SK-N-SH (cell line): ENCODE measurements around the gene FICD. TPM values are rescaled to one million over a fixed set of nuclear protein-coding genes. Genes with fewer than 3 reads are reported as not detected.

ENCODE experiments used
- CTCF ChIA-PET: fragments of 300-600, 350-600 bp; formaldehyde crosslinking; extraction: SDS; loops from one replicate; lab custom pipeline; 2021; lab: Yijun Ruan, JAX
- POLR2A ChIA-PET: fragments of 350-600 bp; sonication (Branson Sonifier 250); formaldehyde crosslinking; extraction: SDS; loops from one replicate; lab custom pipeline; 2020; ENCODE audit warnings: antibody characterized with exemption, inconsistent platforms; lab: Yijun Ruan, JAX
- DNase-seq: peaks from one replicate; pipeline ENCODE4 v3.0.0; 2012
- H2AFZ ChIP-seq: fragments of 200-600 bp; sonication (generic); 2 replicates; pipeline ENCODE4 v1.8.1; 2016; ENCODE audit warnings: antibody characterized with exemption, mild to moderate bottlenecking, low read depth
- H3F3A ChIP-seq: fragments of 200-600 bp; sonication (generic); replicated peaks from 2 replicates; pipeline ENCODE3; 2016; ENCODE audit warnings: antibody characterized with exemption, mild to moderate bottlenecking; ENCODE audit not compliant: insufficient read depth
- H3K27ac ChIP-seq, 2 experiments: fragments of 200-500 bp in 1 of 2; fragments of 200-600 bp in 1 of 2; sonication (Bioruptor generic) in 1 of 2; sonication (generic), shearing (Covaris generic) in 1 of 2; 2 replicates each; pipeline versions ENCODE4 v1.5.1 to v1.6.1; 2014 to 2016; ENCODE audit warnings: low read depth in 2 of 2, inconsistent platforms in 1 of 2, low read length in 1 of 2, mild to moderate bottlenecking in 1 of 2, mixed read lengths in 1 of 2
- H3K27me3 ChIP-seq: fragments of 200-600 bp; sonication (generic), shearing (Covaris generic); 2 replicates; pipeline ENCODE4 v1.6.1; 2016; ENCODE audit warnings: mixed run types; ENCODE audit not compliant: insufficient read depth
- H3K36me3 ChIP-seq, 2 experiments: fragments of 200-500 bp in 1 of 2; fragments of 200-600 bp in 1 of 2; sonication (Bioruptor generic) in 1 of 2; sonication (generic) in 1 of 2; replicated peaks in 1 of 2; 2 replicates each; pipeline versions ENCODE3 to v1.5.1; 2014 to 2016; ENCODE audit warnings: low read length in 1 of 2, mild to moderate bottlenecking in 1 of 2; ENCODE audit not compliant: insufficient read depth in 2 of 2, control insufficient read depth in 1 of 2
- H3K4me1 ChIP-seq, 2 experiments: fragments of 200-500 bp in 1 of 2; fragments of 200-600 bp in 1 of 2; sonication (Bioruptor generic) in 1 of 2; sonication (generic), shearing (Covaris generic) in 1 of 2; 2 replicates each; pipeline versions ENCODE4 v1.5.1 to v1.6.1; 2014 to 2016; ENCODE audit warnings: low read depth in 1 of 2, low read length in 1 of 2, mixed run types in 1 of 2; ENCODE audit not compliant: insufficient read depth in 2 of 2, control insufficient read depth in 1 of 2
- H3K4me2 ChIP-seq: fragments of 200-600 bp; sonication (generic), shearing (Covaris generic); 2 replicates; pipeline ENCODE4 v1.6.1; 2017; ENCODE audit warnings: mixed run types
- H3K4me3 ChIP-seq, 2 experiments: fragments of 200-500 bp in 1 of 2; fragments of 200-600 bp in 1 of 2; sonication (Bioruptor generic) in 1 of 2; sonication (generic), shearing (Covaris generic) in 1 of 2; 2 replicates each; pipeline versions ENCODE4 v1.5.1 to v1.8.1; 2014 to 2016; ENCODE audit warnings: low read depth in 2 of 2, inconsistent platforms in 1 of 2, low read length in 1 of 2, mild to moderate bottlenecking in 1 of 2, mixed read lengths in 1 of 2, moderate library complexity in 1 of 2
- H3K79me2 ChIP-seq: fragments of 200-600 bp; sonication (generic); 2 replicates; pipeline ENCODE4 v1.8.1; 2017; ENCODE audit warnings: mild to moderate bottlenecking; ENCODE audit not compliant: insufficient read depth
- H3K9ac ChIP-seq: fragments of 200-600 bp; sonication (generic); 2 replicates; pipeline ENCODE4 v1.6.1; 2017; ENCODE audit warnings: mixed run types
- H3K9me2 ChIP-seq: fragments of 200-600 bp; sonication (generic); 2 replicates; pipeline ENCODE4 v1.6.1; 2017; ENCODE audit warnings: mixed run types
- H3K9me3 ChIP-seq: fragments of 200-600 bp; sonication (generic); 2 replicates; pipeline ENCODE4 v1.6.1; 2017; ENCODE audit warnings: mixed run types, mild to moderate bottlenecking, moderate library complexity
- H4K20me1 ChIP-seq: fragments of 200-600 bp; sonication (generic); 2 replicates; pipeline ENCODE4 v1.6.1; 2017; ENCODE audit warnings: mild to moderate bottlenecking, mixed run types; ENCODE audit not compliant: insufficient read depth
- CHD2 ChIP-seq: fragments of 150-350 bp; IDR thresholded peaks from 2 replicates; pipeline ENCODE4 v1.6.1; 2018; ENCODE audit warnings: low read length; ENCODE audit not compliant: partially characterized antibody
- ELF1 ChIP-seq: IDR thresholded peaks from 2 replicates; pipeline ENCODE4 v1.4.0; 2012
- EZH2phosphoT487 ChIP-seq: fragments of 200-600 bp; sonication (generic); IDR thresholded peaks from 2 replicates; pipeline ENCODE4 v1.6.1; 2017; ENCODE audit warnings: low read depth, mixed run types, mild to moderate bottlenecking, antibody characterized with exemption, moderate library complexity, borderline replicate concordance
- FOSL2 ChIP-seq: IDR thresholded peaks from 2 replicates; pipeline ENCODE4 v1.4.0; 2012; ENCODE audit warnings: low read depth, mild to moderate bottlenecking, moderate library complexity, borderline replicate concordance
- FOXJ3 ChIP-seq: sonication (generic); formaldehyde crosslinking; IDR thresholded peaks from 2 replicates; pipeline ENCODE4 v1.5.1; 2020; ENCODE audit warnings: mild to moderate bottlenecking, missing genetic modification reagents
- GABPA ChIP-seq: IDR thresholded peaks from 2 replicates; pipeline ENCODE4 v1.4.0; 2012; ENCODE audit warnings: low read depth, mild to moderate bottlenecking
- GATA2 ChIP-seq: sonication (generic); formaldehyde crosslinking; IDR thresholded peaks from 2 replicates; pipeline ENCODE4 v1.5.0; 2020; ENCODE audit warnings: mild to moderate bottlenecking, missing genetic modification reagents
- NFIC ChIP-seq: IDR thresholded peaks from 2 replicates; pipeline ENCODE4 v1.4.0; 2012; ENCODE audit warnings: borderline replicate concordance
- NRF1 ChIP-seq: IDR thresholded peaks from 2 replicates; pipeline ENCODE4 v1.6.1; 2012; ENCODE audit warnings: low read depth, mild to moderate bottlenecking, low read length
- RAD21 ChIP-seq: IDR thresholded peaks from 2 replicates; pipeline ENCODE4 v1.6.1; 2012; ENCODE audit warnings: mild to moderate bottlenecking, low read length
- RCOR1 ChIP-seq: fragments of 150-350 bp; IDR thresholded peaks from 2 replicates; pipeline ENCODE4 v1.6.1; 2017; ENCODE audit warnings: antibody characterized with exemption, low read length
- RXRA ChIP-seq: IDR thresholded peaks from 2 replicates; pipeline ENCODE4 v1.4.0; 2012; ENCODE audit warnings: low read depth, mild to moderate bottlenecking, borderline replicate concordance
- SIN3A ChIP-seq: IDR thresholded peaks from 2 replicates; pipeline ENCODE4 v1.6.1; 2012; ENCODE audit warnings: low read depth, mild to moderate bottlenecking, low read length, moderate library complexity, borderline replicate concordance
- SMC3 ChIP-seq: IDR thresholded peaks from 2 replicates; pipeline ENCODE4 v1.6.1; 2012; ENCODE audit warnings: low read depth, low read length, improper control_type of control experiment
- TCF12 ChIP-seq: IDR thresholded peaks from 2 replicates; pipeline ENCODE4 v1.4.0; 2012
- WGBS: methylation state at CpG from one replicate; pipeline ENCODE4 v1.1.6; 2017; ENCODE audit warnings: low lambda C conversion rate; 5-methylcytosine and 5-hydroxymethylcytosine counted together
- polyA plus RNA-seq, 3 experiments: library from polyadenylated mRNA; depleted of rRNA; stranded (reverse); fragments of >200 nt; gene quantifications; 2 replicates each; pipeline ENCODE4 v1.2.3, GENCODE V29; 2012
- TF ChIP-seq, protein P1 (sequence below): fragments of 200-600 bp; sonication (generic); IDR thresholded peaks from 2 replicates; pipeline ENCODE4 v1.6.1; 2017; ENCODE audit warnings: antibody characterized with exemption, mild to moderate bottlenecking, moderate library complexity
- TF ChIP-seq, protein P2 (sequence below): IDR thresholded peaks from 2 replicates; pipeline ENCODE4 v1.4.0; 2012; ENCODE audit warnings: low read depth
- TF ChIP-seq, protein P3 (sequence below): IDR thresholded peaks from 2 replicates; pipeline ENCODE4 v1.4.0; 2012; ENCODE audit warnings: low read depth, borderline replicate concordance

Gene FICD
- polyA plus RNA-seq, 1 of the 3 experiments (the other 2 are of a cell fraction), result 1.0 TPM

DNA sequence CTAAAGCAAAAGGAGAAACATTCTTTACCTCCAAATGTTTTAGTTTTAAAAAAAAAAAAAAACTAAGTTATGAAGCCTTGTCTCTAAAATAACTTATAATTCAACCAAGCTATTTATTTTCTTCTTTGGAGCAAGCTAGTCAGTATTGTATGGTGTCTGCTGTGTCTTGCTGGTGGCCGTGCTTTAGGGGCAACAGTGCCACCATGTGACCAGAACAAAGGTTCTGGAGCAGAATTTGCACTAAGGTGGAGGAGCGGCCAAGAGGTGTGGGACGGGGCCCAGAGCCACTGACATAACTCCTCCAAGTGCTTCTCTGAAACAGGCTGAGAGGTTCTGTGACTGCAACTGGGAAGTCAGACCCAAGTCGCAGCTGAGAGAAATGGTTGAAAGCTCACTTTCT, 4.5 kb downstream of the FICD start:
- 0 out of 2 replicates have a peak, but pooled peaks cover 5% of the 10 kb centered on the region for H4K20me1 ChIP-seq
- ChIA-PET CTCF (interaction anchor here (0.5 to 1.5 kb wide), 9 partner anchors 12 to 635 kb away, joined by 3 to 6 read pairs (median 4); partner anchors contain the start of gene ISCU), POLR2A (no interaction called here)

DNA sequence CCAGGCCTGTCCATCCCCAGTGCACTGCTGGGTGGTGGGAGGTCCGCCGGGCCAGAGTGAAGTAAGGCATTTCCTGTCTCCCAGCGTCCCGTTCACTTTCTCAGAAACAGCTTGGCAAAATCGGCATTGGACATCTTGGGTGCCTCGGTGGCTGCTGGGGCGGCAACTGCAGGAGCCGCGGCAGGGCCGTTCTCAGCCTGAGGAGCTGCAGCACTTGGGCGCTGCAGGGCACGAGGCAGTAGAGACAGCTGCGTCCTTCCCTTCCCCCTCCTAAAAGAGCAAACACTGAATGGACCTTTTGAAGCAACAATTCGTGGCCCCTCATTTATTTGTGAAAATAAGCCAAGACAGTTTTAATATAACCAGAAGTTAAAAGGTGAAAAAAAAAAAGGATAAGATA, 8.3 kb downstream of the FICD start:
- Histone ChIP-seq H3K9me3 (no peaks in the 10 kb centered on the region), H3K27me3 (no peaks in the 10 kb centered on the region), H3K79me2 (0 out of 2 replicates have a peak, but pooled peaks cover 3% of the 10 kb centered on the region), H3K4me3 (no peak overlapping the region), H3K36me3 (peaks cover 41 to 89% of the 10 kb centered on the region in 2 experiments), H3K4me2 (no peak overlapping the region), H3K9ac (no peak overlapping the region), H4K20me1 (peaks cover 14% of the 10 kb centered on the region; the same call in 1 of the 2 replicates), H3K27ac (no peak overlapping the region), H3K4me1 (peaks cover 0 to 6% of the 10 kb centered on the region in 2 experiments; a peak in 1 of 4 replicates), H2AFZ (no peak overlapping the region), H3K9me2 (no peaks in the 10 kb centered on the region), H3F3A (peaks cover 20% of the 10 kb centered on the region)
- ChIA-PET CTCF (interaction anchor here (0.8 to 1.0 kb wide), 2 partner anchors 26 to 323 kb away, joined by 3 read pairs; no protein-coding TSS in a partner anchor), POLR2A (no interaction called here)
- TF ChIP-seq ELF1 (no peak), RXRA (no peak), NFIC (no peak), NRF1 (no peak), GATA2 (no peak), EZH2phosphoT487 (no peak), GABPA (no peak), RCOR1 (no peak), FOXJ3 (no peak), TCF12 (no peak), CHD2 (no peak), SMC3 (no peak), FOSL2 (no peak)
- TF ChIP-seq, protein P1, sequence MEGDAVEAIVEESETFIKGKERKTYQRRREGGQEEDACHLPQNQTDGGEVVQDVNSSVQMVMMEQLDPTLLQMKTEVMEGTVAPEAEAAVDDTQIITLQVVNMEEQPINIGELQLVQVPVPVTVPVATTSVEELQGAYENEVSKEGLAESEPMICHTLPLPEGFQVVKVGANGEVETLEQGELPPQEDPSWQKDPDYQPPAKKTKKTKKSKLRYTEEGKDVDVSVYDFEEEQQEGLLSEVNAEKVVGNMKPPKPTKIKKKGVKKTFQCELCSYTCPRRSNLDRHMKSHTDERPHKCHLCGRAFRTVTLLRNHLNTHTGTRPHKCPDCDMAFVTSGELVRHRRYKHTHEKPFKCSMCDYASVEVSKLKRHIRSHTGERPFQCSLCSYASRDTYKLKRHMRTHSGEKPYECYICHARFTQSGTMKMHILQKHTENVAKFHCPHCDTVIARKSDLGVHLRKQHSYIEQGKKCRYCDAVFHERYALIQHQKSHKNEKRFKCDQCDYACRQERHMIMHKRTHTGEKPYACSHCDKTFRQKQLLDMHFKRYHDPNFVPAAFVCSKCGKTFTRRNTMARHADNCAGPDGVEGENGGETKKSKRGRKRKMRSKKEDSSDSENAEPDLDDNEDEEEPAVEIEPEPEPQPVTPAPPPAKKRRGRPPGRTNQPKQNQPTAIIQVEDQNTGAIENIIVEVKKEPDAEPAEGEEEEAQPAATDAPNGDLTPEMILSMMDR, result no peak
- TF ChIP-seq, protein P2, sequence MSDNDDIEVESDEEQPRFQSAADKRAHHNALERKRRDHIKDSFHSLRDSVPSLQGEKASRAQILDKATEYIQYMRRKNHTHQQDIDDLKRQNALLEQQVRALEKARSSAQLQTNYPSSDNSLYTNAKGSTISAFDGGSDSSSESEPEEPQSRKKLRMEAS, result no peak
- DNase-seq, result no peak
- WGBS, result 95% methylated on average over 14 of the region's 14 CpGs

More for the DNA sequence above, 4.5 kb downstream of the FICD start:
- TF ChIP-seq SIN3A, result no peak
- TF ChIP-seq, protein P3, sequence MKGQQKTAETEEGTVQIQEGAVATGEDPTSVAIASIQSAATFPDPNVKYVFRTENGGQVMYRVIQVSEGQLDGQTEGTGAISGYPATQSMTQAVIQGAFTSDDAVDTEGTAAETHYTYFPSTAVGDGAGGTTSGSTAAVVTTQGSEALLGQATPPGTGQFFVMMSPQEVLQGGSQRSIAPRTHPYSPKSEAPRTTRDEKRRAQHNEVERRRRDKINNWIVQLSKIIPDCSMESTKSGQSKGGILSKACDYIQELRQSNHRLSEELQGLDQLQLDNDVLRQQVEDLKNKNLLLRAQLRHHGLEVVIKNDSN, result no peak
- peak; percentile 55 for TF ChIP-seq RAD21
- TF ChIP-seq EZH2phosphoT487, result no peak
- TF ChIP-seq FOSL2, result no peak
- H3K9ac ChIP-seq, result no peak overlapping the region
- peaks cover 5 to 13% of the 10 kb centered on the region in 2 experiments; a peak in 1 of 4 replicates for H3K4me1 ChIP-seq
- no peak overlapping the region for H2AFZ ChIP-seq
- no peaks in the 10 kb centered on the region for H3K9me3 ChIP-seq
- H3K36me3 ChIP-seq, result peaks cover 29 to 73% of the 10 kb centered on the region in 2 experiments
- H3K27me3 ChIP-seq, result no peaks in the 10 kb centered on the region
- H3F3A ChIP-seq, result peaks cover 13% of the 10 kb centered on the region
- no peak overlapping the region for H3K4me2 ChIP-seq
- no peak overlapping the region for H3K4me3 ChIP-seq
- peak; percentile 55 for DNase-seq
- no peak overlapping the region for H3K27ac ChIP-seq
- WGBS, result 84% methylated on average over 4 of the region's 4 CpGs
- peaks cover 18% of the 10 kb centered on the region for H3K79me2 ChIP-seq
- no peaks in the 10 kb centered on the region for H3K9me2 ChIP-seq
